ENCODE results near the gene SPOCK3.

- TF ChIP-seq, protein P1, sequence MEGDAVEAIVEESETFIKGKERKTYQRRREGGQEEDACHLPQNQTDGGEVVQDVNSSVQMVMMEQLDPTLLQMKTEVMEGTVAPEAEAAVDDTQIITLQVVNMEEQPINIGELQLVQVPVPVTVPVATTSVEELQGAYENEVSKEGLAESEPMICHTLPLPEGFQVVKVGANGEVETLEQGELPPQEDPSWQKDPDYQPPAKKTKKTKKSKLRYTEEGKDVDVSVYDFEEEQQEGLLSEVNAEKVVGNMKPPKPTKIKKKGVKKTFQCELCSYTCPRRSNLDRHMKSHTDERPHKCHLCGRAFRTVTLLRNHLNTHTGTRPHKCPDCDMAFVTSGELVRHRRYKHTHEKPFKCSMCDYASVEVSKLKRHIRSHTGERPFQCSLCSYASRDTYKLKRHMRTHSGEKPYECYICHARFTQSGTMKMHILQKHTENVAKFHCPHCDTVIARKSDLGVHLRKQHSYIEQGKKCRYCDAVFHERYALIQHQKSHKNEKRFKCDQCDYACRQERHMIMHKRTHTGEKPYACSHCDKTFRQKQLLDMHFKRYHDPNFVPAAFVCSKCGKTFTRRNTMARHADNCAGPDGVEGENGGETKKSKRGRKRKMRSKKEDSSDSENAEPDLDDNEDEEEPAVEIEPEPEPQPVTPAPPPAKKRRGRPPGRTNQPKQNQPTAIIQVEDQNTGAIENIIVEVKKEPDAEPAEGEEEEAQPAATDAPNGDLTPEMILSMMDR (IDR thresholded peaks at IDR 0.05) = no peak
- TF ChIP-seq POLR2A (IDR thresholded peaks at IDR 0.05) = no peak
These were observed 407.1 kb downstream of the SPOCK3 start for GRCh38 chr4:166827167-166827566.

All from ovary (tissue), 3 donors.